Fibroblast of skin of left quadriceps (primary cell): ENCODE results near the gene SLC25A19.

Experiments used
- DNase-seq, 2 experiments: peaks; one replicate each; pipeline ENCODE4 v3.0.0-alpha.2; 2013; ENCODE audit warnings: low read depth in 2 of 2

SLC25A19 gene

DNA sequence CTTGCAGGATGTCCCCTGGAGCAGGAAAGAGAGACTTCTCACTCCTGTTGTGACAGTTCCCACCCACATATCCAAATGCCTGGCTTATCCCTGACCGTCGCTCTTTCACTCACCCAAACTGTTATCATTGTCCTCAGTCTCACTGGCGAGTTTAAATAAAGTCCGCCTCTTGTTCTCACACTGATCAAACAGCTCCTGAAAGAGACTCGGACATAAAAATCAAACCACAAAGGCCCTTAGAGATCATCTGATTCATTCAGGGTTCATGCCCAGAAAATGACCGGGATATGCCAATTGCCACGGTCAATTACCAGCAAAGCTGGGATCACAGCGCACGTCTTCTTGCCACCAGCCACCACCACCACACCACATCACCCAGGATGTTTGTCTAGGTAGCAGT, 47.7 kb downstream of the SLC25A19 start:
- no peak for DNase-seq

DNA sequence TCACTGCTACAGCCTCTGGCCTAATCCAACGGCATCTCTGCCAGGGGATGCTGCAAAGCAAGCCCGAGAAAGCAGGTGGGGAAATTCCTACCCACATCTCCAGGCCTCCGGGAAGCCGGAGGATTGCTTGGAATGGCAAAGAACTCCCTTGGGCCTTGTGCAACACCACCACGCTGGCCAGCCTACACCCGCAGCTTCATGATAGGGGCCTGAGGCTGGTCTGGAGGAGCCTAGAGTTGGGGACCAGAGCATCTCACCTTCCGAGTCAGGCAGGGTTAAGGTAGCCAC, 48.1 kb downstream of the SLC25A19 start:
- DNase-seq: no peak

- DNase-seq: no peak
Observed at GRCh38 chr17:75240394-75241142, 48.7 kb downstream of the SLC25A19 start.

GRCh38 chr17:75239778-75240393, 49.3 kb downstream of the SLC25A19 start:
- no peak for DNase-seq

DNA sequence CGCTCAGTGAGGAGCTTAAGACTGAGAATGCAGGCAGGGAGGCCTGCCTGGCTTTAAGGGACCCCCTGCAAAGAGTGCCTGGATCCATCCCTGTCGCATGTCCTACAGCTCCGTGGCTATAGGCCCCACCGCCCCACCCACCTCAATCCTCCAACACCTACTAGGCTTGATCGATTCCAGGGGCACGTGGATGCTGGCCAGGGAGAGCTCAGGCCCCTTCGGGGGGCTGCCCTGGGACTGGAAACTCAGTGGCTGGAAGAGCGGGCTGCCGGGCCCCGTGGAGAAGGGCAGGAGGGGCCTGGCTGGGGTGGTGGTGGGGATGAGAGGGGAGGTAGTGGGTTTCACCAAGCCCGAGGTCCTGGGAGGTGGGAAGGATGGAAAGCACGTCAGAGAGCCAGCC, 50.0 kb downstream of the SLC25A19 start:
- DNase-seq: no peak

- peak in 1 of 2 experiments; percentile 17 for DNase-seq
Observed at GRCh38 chr17:75238684-75239191, 50.5 kb downstream of the SLC25A19 start.

- no peak for DNase-seq
Observed at GRCh38 chr17:75238020-75238580, 51.1 kb downstream of the SLC25A19 start.

DNA sequence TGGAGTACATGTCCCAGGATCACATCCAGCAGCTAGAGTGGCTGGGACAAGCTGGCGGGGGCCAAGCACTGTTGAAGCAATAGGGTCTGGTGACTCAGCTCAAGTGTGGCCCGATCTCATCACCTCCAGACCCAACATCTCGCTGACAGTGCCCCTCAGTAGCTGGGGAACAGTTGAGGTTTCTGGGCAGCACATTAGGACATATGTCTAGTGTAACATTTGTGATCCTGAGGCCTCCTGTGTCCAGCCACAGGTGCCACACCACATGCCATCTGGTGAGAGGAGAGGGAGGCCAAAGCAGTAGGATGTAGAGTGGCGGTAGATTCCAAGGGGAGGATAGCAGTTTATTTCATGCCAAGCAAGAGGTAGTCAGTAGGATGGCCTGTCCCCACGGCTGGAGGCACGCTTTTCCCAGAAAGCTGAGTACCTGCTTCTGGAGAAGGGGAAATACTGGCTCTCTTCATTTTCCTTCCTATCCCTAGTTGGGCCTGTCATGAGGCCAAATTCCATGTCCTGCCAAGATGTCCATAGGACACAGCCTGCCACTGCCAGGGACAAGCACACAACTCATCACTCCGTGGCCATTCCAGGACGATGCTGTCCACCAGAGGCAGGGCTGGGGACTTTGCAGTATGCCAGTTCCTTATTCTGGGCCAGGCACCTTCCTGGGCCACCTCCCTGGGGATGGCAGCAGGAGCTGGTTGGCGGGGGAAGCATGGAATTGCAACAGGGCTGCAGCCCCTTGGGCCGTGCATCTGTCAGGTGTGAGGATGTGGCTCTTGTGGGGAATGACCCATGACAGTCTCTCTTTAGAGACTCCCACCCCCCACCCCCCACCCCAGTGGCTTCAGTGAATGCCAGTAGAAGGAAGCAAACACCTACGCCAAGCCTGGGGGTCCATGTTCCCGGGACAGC, 51.9 kb downstream of the SLC25A19 start:
- DNase-seq: no peak

DNA sequence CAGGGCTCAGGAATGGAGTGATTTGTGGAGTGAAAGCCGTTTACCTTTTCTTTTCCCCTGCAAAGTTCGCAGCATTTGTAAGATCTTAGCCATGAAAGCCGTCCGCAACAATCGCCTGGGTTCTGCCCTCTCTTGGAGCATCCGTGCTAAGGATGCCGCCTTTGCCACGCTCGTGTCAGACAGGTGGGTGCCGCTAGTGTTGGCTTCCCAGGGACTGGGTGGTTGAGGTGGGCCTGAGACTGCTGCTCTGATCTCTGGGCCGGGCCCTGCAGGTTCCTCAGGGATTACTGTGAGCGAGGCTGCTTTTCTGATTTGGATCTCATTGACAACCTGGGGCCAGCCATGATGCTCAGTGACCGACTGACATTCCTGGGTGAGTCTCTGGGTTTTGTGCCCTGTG, 56.4 kb downstream of the SLC25A19 start:
- DNase-seq: no peak

DNA sequence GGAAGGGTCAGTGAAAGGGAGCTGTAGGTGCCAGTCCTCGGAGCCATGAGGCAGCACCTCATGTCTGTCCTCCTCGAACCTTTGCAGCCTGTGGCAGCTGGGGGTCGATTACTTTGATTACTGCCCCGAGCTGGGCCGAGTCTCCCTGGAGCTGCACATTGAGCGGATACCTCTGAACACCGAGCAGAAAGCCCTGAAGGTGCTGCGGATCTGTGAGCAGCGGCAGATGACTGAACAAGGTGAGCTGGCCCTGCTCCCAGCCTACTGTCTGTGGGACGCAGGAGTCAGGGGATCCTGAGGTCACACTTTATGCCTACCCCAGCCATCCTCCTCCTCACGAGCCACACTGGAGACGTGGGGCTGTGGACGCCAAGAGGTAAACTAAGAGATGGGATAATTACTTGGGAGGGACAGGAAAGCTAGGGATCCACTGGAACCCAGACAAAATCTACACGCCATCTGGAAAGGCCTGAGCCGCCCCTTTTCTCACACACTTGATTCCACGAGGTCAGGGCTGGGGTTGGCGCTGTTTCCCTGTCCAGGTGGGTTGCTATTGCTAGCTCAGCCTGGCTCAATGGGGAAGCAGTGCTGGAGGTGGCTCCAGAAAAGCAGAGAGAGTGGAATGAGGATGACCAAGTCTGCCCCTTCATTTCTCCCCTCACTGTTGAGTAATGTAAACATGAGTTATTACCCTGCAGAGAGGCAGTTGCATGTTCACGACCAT, 57.3 kb downstream of the SLC25A19 start:
- no peak for DNase-seq

DNA sequence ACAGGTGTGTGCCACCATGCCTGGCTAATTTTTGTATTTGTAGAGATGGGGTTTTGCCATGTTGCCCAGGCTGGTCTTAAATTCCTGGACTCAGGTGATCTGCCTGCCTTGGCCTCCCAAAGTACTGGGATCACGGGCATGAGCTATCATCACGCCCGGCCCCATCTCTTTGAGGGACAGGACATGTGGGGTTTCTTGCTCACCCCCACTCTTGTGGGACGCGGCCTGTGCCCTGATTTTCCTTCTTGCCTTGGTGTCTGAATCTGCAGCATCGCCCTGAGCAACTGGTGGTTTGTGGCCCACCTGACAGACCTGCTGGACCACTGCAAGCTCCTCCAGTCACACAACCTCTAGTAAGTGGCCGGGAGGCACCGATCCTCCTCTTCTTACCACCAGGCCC, 58.2 kb downstream of the SLC25A19 start:
- DNase-seq: no peak

DNA sequence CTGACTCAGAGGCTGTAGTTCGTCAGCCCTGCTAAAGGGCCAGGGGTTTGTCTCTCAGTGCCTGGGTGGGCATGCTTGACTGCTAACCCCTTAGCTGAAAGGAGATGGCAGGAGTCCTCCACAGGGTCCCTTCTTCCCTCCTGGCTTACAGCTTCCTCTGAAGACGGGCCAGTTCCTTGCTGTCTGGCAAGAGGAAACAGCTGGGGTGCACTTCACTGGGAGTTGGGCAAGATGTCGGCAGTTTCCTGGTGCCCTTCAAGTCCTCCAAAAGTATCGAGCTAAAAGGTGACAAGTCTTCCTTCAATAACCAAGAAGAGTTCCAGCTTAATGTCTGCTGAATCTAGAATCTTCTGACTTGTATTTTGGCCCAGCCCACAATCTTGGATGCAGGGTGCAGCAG, 60.4 kb downstream of the SLC25A19 start:
- DNase-seq: no peak

DNA sequence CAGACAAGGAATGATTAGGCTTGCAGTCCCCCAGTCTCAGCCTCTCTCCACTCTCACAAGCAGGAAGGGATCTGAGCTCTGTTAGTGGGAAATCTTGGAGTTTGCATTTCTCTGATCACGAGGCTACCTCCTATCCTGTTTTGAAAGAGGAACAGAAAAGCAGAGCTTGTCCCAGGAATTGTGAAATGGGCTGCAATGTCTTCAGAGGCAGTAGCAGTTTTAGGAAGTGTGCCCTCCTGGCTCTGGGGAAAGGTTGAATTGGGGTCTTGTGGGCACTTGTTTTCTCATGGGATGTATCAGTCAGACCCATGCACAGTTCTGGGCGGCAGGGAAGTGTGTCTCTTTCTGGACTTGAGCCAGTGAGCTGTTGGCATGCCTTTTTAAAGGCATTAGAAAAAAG, 60.9 kb downstream of the SLC25A19 start:
- DNase-seq: no peak

DNA sequence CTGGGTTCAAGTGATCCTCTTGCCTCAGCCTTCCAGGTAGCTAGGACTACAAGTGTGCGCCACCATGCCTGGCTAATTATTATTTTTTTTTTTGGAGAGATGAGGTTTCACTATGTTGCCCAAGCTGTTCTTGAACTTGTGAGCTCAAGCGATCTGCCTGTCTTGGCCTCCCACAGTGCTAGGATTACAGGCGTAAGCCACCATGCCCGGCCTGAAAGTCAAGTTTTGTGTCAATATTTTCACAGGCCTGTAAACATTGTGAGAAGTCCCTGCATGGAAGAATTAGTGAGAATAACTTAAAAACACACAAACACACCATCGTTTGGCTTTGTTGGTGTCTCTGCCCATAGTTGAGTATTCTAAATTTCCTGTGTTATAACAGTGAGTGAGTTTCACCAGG, 61.5 kb downstream of the SLC25A19 start:
- DNase-seq: no peak

GRCh38 chr17:75225016-75225415, 64.2 kb downstream of the SLC25A19 start:
- DNase-seq: no peak
